ENCODE data around the gene EIPR1.

The EIPR1 gene

DNA sequence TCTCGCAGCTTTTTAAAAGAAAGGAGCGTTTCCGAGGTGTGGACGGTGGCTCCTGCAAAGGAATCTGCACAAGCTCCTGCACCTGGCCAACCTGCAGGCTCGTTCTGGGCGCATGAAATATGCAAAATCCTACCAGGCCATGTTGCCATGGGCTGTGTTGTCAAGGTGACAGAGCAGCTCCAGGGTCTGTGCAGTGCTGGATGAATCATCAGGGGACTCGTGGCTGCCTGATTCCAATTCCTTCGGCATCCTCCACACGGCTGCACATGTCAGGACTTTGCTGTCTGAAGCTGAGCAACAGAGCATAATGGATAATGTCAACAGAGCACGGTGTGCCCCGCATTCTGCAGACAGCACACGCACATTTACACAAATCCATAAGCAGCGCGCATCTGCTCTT is 120.5 kb downstream of the EIPR1 start:
- no peak overlapping the region for H3K56ac ChIP-seq (ENCODE audit: low read length)
- no peak overlapping the region for H2BK120ac ChIP-seq (ENCODE audit: low read depth, low read length)
- no CpG with 5 or more reads among the region's 14 CpGs for WGBS (ENCODE audit: extremely low coverage, insufficient coverage, low lambda C conversion rate)
- DNase-seq = peak; percentile 70
- no peak overlapping the region for H3K4me2 ChIP-seq (ENCODE audit: low read length)
- peaks cover 3% of the 10 kb centered on the region for H3K79me1 ChIP-seq (ENCODE audit: low read length)
- H4K5ac ChIP-seq (ENCODE audit: low read length) = no peak overlapping the region
- H3K4me1 ChIP-seq (ENCODE audit: control insufficient read depth, low read depth, low read length) = no peaks in the 10 kb centered on the region
- H3K23ac ChIP-seq (ENCODE audit: low read length) = no peak overlapping the region
- H2BK15ac ChIP-seq (replicated peaks; ENCODE audit: low read depth) = no peak overlapping the region
- no peak overlapping the region for H3K27ac ChIP-seq (ENCODE audit: low read depth, low read length)
- no peak overlapping the region for H2AK5ac ChIP-seq (ENCODE audit: low read length)
- H3K27me3 ChIP-seq (ENCODE audit: insufficient read depth, low read length, poor library complexity) = no peaks in the 10 kb centered on the region
- H3K36me3 ChIP-seq (ENCODE audit: control insufficient read depth, insufficient read depth, low read length) = no peaks in the 10 kb centered on the region
- H2BK5ac ChIP-seq (ENCODE audit: low read length) = no peak overlapping the region
- no peak overlapping the region for H4K8ac ChIP-seq (ENCODE audit: low read depth, low read length)
- H3K79me2 ChIP-seq (ENCODE audit: control insufficient read depth, insufficient read depth, low read length) = no peaks in the 10 kb centered on the region
- H3K4ac ChIP-seq (ENCODE audit: low read depth, low read length) = no peak overlapping the region
- no peak overlapping the region for H3K9ac ChIP-seq (ENCODE audit: low read length)
- no peak overlapping the region for H3K18ac ChIP-seq (ENCODE audit: low read length)
- no peak overlapping the region for H3K4me3 ChIP-seq (ENCODE audit: low read length)

DNA sequence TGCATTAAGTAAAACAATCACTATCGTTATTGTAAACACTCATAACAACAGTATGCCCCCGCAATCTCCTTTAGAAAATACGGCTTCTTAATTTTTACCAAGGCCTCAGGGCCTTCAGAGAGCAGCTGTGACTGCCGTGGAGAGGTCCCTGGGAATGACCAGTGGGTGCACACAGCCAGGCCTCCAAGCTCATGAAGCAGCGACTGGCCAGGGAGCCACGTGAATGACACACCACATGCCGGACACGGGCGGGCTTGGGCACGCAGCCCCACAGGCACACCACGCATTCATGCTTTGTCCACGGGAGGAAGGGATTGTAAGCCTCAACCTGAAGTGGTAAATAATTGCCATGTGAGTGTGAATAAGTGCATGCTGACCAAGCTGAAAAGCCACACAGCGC is 121.0 kb downstream of the EIPR1 start:
- Histone ChIP-seq H4K5ac (ENCODE audit: low read length) (no peak overlapping the region), H3K4me2 (ENCODE audit: low read length) (no peak overlapping the region), H3K4me3 (ENCODE audit: low read length) (no peak overlapping the region), H3K79me1 (ENCODE audit: low read length) (peaks cover 2% of the 10 kb centered on the region), H3K56ac (ENCODE audit: low read length) (no peak overlapping the region), H3K4me1 (ENCODE audit: control insufficient read depth, low read depth, low read length) (no peaks in the 10 kb centered on the region), H3K23ac (ENCODE audit: low read length) (no peak overlapping the region), H2BK5ac (ENCODE audit: low read length) (no peak overlapping the region), H3K4ac (ENCODE audit: low read depth, low read length) (no peak overlapping the region), H3K79me2 (ENCODE audit: control insufficient read depth, insufficient read depth, low read length) (no peaks in the 10 kb centered on the region), H3K36me3 (ENCODE audit: control insufficient read depth, insufficient read depth, low read length) (no peaks in the 10 kb centered on the region), H2BK120ac (ENCODE audit: low read depth, low read length) (no peak overlapping the region), H3K18ac (ENCODE audit: low read length) (no peak overlapping the region), H3K27ac (ENCODE audit: low read depth, low read length) (no peak overlapping the region), H2BK15ac (replicated peaks; ENCODE audit: low read depth) (no peak overlapping the region), H2AK5ac (ENCODE audit: low read length) (no peak overlapping the region), H3K27me3 (ENCODE audit: insufficient read depth, low read length, poor library complexity) (no peaks in the 10 kb centered on the region), H4K8ac (ENCODE audit: low read depth, low read length) (no peak overlapping the region), H3K9ac (ENCODE audit: low read length) (no peak overlapping the region)
- WGBS (ENCODE audit: extremely low coverage, insufficient coverage, low lambda C conversion rate) = no CpG with 5 or more reads among the region's 13 CpGs
- no peak for DNase-seq

DNA sequence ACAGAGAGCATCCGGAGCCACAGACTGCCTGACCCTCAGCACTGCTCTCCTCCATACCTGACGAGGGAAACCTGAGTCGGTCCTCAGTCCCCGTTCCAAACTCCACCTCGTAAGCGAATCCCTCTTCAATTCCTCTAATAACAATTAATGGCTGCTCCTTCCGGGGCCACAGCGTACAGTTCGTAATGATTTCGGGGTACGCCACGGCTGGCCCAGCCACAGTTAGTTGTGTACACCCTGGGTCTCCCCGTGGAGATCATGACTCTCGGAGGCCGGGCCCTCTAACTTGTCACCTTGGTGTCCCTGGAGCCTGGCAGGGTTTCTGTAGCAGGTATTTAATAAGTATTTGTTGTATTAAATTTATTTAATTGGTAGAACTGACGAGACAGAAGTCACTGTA is 121.5 kb downstream of the EIPR1 start:
- H3K36me3 ChIP-seq (ENCODE audit: control insufficient read depth, insufficient read depth, low read length) = no peaks in the 10 kb centered on the region
- no CpG with 5 or more reads among the region's 16 CpGs for WGBS (ENCODE audit: extremely low coverage, insufficient coverage, low lambda C conversion rate)
- no peak overlapping the region for H3K4ac ChIP-seq (ENCODE audit: low read depth, low read length)
- DNase-seq = no peak
- no peaks in the 10 kb centered on the region for H3K27me3 ChIP-seq (ENCODE audit: insufficient read depth, low read length, poor library complexity)
- H3K4me3 ChIP-seq (ENCODE audit: low read length) = no peak overlapping the region
- H2BK15ac ChIP-seq (replicated peaks; ENCODE audit: low read depth) = no peak overlapping the region
- H4K5ac ChIP-seq (ENCODE audit: low read length) = no peak overlapping the region
- no peak overlapping the region for H2BK120ac ChIP-seq (ENCODE audit: low read depth, low read length)
- no peaks in the 10 kb centered on the region for H3K79me1 ChIP-seq (ENCODE audit: low read length)
- no peaks in the 10 kb centered on the region for H3K79me2 ChIP-seq (ENCODE audit: control insufficient read depth, insufficient read depth, low read length)
- H3K4me1 ChIP-seq (ENCODE audit: control insufficient read depth, low read depth, low read length) = no peaks in the 10 kb centered on the region
- no peak overlapping the region for H3K27ac ChIP-seq (ENCODE audit: low read depth, low read length)
- H3K18ac ChIP-seq (ENCODE audit: low read length) = no peak overlapping the region
- H4K8ac ChIP-seq (ENCODE audit: low read depth, low read length) = no peak overlapping the region
- H3K4me2 ChIP-seq (ENCODE audit: low read length) = no peak overlapping the region
- no peak overlapping the region for H3K23ac ChIP-seq (ENCODE audit: low read length)
- no peak overlapping the region for H2BK5ac ChIP-seq (ENCODE audit: low read length)
- H2AK5ac ChIP-seq (ENCODE audit: low read length) = no peak overlapping the region
- no peak overlapping the region for H3K56ac ChIP-seq (ENCODE audit: low read length)
- no peak overlapping the region for H3K9ac ChIP-seq (ENCODE audit: low read length)

DNA sequence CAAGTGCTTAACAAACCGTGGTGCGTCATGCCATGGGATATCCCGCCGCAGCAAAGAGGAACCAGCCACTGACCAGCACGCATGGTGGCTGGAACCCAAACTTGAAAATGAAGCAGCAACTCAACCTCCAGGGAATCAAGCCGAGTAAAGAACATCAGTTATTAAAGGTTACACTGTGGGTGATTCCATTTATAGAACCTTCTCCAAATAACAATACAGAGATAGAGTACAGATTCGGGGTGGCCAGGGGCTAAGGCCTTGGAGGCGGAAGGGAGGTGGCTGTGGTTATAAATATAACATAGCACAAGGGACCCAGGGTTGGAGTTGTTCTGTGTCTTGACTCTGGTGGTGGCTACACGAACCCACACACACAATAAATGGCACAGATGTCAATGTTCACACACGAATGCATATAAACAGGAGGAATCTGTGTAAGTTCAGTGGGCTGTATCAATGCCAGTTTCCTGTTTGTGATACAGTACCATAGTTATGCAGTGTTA is 123.1 kb downstream of the EIPR1 start:
- Histone ChIP-seq H2BK5ac (ENCODE audit: low read length) (no peak overlapping the region), H3K79me1 (ENCODE audit: low read length) (no peaks in the 10 kb centered on the region), H4K5ac (ENCODE audit: low read length) (no peak overlapping the region), H3K56ac (ENCODE audit: low read length) (no peak overlapping the region), H3K36me3 (ENCODE audit: control insufficient read depth, insufficient read depth, low read length) (no peaks in the 10 kb centered on the region), H3K4me3 (ENCODE audit: low read length) (no peak overlapping the region), H3K27me3 (ENCODE audit: insufficient read depth, low read length, poor library complexity) (no peaks in the 10 kb centered on the region), H3K4me2 (ENCODE audit: low read length) (no peak overlapping the region), H3K9ac (ENCODE audit: low read length) (no peak overlapping the region), H2BK15ac (replicated peaks; ENCODE audit: low read depth) (no peak overlapping the region), H2AK5ac (ENCODE audit: low read length) (no peak overlapping the region), H3K79me2 (ENCODE audit: control insufficient read depth, insufficient read depth, low read length) (no peaks in the 10 kb centered on the region), H3K4me1 (ENCODE audit: control insufficient read depth, low read depth, low read length) (no peaks in the 10 kb centered on the region), H3K18ac (ENCODE audit: low read length) (no peak overlapping the region), H3K27ac (ENCODE audit: low read depth, low read length) (no peak overlapping the region), H4K8ac (ENCODE audit: low read depth, low read length) (no peak overlapping the region), H3K23ac (ENCODE audit: low read length) (no peak overlapping the region), H3K4ac (ENCODE audit: low read depth, low read length) (no peak overlapping the region), H2BK120ac (ENCODE audit: low read depth, low read length) (no peak overlapping the region)
- WGBS (ENCODE audit: extremely low coverage, insufficient coverage, low lambda C conversion rate) = no CpG with 5 or more reads among the region's 10 CpGs
- DNase-seq = no peak

DNA sequence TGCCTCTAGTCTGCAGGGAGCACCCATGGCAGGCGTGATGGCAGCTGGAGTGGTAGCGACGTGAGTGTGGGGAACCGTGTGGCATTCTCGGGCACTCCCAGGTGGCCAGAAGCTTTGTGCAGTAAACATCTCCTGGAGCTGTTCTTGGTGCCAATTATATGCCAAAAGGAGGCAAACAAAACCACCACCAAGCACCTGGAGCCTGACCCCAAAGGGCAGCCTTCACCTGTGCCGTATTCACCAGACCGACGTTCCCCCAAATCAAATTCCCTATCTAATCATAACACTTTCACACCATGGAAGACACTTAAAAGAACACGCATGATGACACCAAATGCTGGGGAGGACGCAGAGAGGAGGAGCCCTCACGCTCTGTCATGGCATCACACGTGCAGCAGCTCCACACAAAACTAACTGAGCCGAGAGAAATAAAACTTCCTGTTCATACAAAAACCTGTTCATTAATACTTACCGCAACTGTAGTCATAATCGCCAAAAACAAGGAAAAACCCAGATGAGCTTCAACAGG is 123.6 kb downstream of the EIPR1 start:
- H3K4me1 ChIP-seq (ENCODE audit: control insufficient read depth, low read depth, low read length) = no peaks in the 10 kb centered on the region

DNA sequence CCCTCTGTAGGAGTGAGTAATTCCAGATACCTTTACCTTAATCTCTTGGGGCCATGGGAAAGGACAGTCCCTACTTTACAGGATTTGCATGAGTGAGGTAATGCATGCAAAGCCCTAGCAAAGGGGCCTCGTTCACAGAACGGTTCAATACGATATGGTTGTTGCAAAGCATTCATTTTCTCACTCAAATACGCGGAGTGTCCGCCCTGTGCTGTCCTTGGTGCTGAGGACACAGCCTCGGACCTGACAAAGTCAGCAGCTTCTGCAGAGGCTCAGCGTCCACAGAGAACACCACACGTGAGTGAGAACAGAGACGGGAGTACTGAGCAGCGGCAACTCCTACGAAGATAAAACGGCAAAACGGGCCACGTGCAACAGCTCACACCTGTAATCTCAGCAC is 125.7 kb downstream of the EIPR1 start:
- Histone ChIP-seq H2AK5ac (ENCODE audit: low read length) (no peak overlapping the region), H4K5ac (ENCODE audit: low read length) (no peak overlapping the region), H2BK120ac (ENCODE audit: low read depth, low read length) (no peak overlapping the region), H3K23ac (ENCODE audit: low read length) (no peak overlapping the region), H3K56ac (ENCODE audit: low read length) (no peak overlapping the region), H3K4me2 (ENCODE audit: low read length) (no peak overlapping the region), H3K9ac (ENCODE audit: low read length) (no peak overlapping the region), H3K4me3 (ENCODE audit: low read length) (no peak overlapping the region), H3K18ac (ENCODE audit: low read length) (no peak overlapping the region), H3K4me1 (ENCODE audit: control insufficient read depth, low read depth, low read length) (no peaks in the 10 kb centered on the region), H2BK5ac (ENCODE audit: low read length) (no peak overlapping the region), H3K4ac (ENCODE audit: low read depth, low read length) (no peak overlapping the region), H3K79me2 (ENCODE audit: control insufficient read depth, insufficient read depth, low read length) (no peaks in the 10 kb centered on the region), H3K79me1 (ENCODE audit: low read length) (no peaks in the 10 kb centered on the region), H3K27me3 (ENCODE audit: insufficient read depth, low read length, poor library complexity) (no peaks in the 10 kb centered on the region), H3K36me3 (ENCODE audit: control insufficient read depth, insufficient read depth, low read length) (no peaks in the 10 kb centered on the region), H4K8ac (ENCODE audit: low read depth, low read length) (no peak overlapping the region), H3K27ac (ENCODE audit: low read depth, low read length) (no peak overlapping the region), H2BK15ac (replicated peaks; ENCODE audit: low read depth) (no peak overlapping the region)
- no peak for DNase-seq
- no CpG with 5 or more reads among the region's 15 CpGs for whole genome bisulfite sequencing (ENCODE audit: extremely low coverage, insufficient coverage, low lambda C conversion rate)

More for the DNA sequence above, 123.6 kb downstream of the EIPR1 start:
- no peak overlapping the region for H4K5ac ChIP-seq (ENCODE audit: low read length)
- H3K18ac ChIP-seq (ENCODE audit: low read length) = no peak overlapping the region
- H2AK5ac ChIP-seq (ENCODE audit: low read length) = no peak overlapping the region
- H3K56ac ChIP-seq (ENCODE audit: low read length) = no peak overlapping the region
- no peak for DNase-seq
- no peaks in the 10 kb centered on the region for H3K36me3 ChIP-seq (ENCODE audit: control insufficient read depth, insufficient read depth, low read length)
- no peak overlapping the region for H2BK120ac ChIP-seq (ENCODE audit: low read depth, low read length)
- no peak overlapping the region for H3K4me3 ChIP-seq (ENCODE audit: low read length)
- no peaks in the 10 kb centered on the region for H3K79me1 ChIP-seq (ENCODE audit: low read length)
- no CpG with 5 or more reads among the region's 15 CpGs for WGBS (ENCODE audit: extremely low coverage, insufficient coverage, low lambda C conversion rate)
- H3K4ac ChIP-seq (ENCODE audit: low read depth, low read length) = no peak overlapping the region
- H3K9ac ChIP-seq (ENCODE audit: low read length) = no peak overlapping the region
- no peak overlapping the region for H2BK5ac ChIP-seq (ENCODE audit: low read length)
- H4K8ac ChIP-seq (ENCODE audit: low read depth, low read length) = no peak overlapping the region
- H3K23ac ChIP-seq (ENCODE audit: low read length) = no peak overlapping the region
- no peak overlapping the region for H3K27ac ChIP-seq (ENCODE audit: low read depth, low read length)
- H3K79me2 ChIP-seq (ENCODE audit: control insufficient read depth, insufficient read depth, low read length) = no peaks in the 10 kb centered on the region
- H2BK15ac ChIP-seq (replicated peaks; ENCODE audit: low read depth) = no peak overlapping the region
- H3K27me3 ChIP-seq (ENCODE audit: insufficient read depth, low read length, poor library complexity) = no peaks in the 10 kb centered on the region
- no peak overlapping the region for H3K4me2 ChIP-seq (ENCODE audit: low read length)

Data from mesendoderm (in vitro differentiated cells).